Loucy (cell line): ENCODE measurements around the gene TTK.

Experiments used
- H2AFZ ChIP-seq: fragments of 200-600 bp; sonication (generic); 2 replicates; pipeline ENCODE4 v1.6.0; 2016; ENCODE audit warnings: antibody characterized with exemption, mild to moderate bottlenecking, low read length, moderate library complexity
- H3F3A ChIP-seq: fragments of 200-600 bp; 2 replicates; pipeline ENCODE4 v1.6.0; 2016; ENCODE audit warnings: antibody characterized with exemption, low read depth, mild to moderate bottlenecking
- H3K27me3 ChIP-seq: fragments of 200-600 bp; sonication (generic); 2 replicates; pipeline ENCODE4 v1.6.1; 2014; ENCODE audit warnings: low read length, mild to moderate bottlenecking; ENCODE audit not compliant: insufficient read depth, poor library complexity, severe bottlenecking
- H3K36me3 ChIP-seq: fragments of 200-600 bp; sonication (generic); 2 replicates; pipeline ENCODE4 v1.6.1; 2016; ENCODE audit warnings: low read length; ENCODE audit not compliant: insufficient read depth
- H3K4me1 ChIP-seq: fragments of 200-600 bp; sonication (generic); 2 replicates; pipeline ENCODE4 v1.5.1; 2014; ENCODE audit warnings: low read length, mild to moderate bottlenecking; ENCODE audit not compliant: insufficient read depth, poor library complexity, severe bottlenecking
- H3K4me2 ChIP-seq: fragments of 200-600 bp; sonication (generic); 2 replicates; pipeline ENCODE4 v1.6.0; 2014; ENCODE audit warnings: antibody characterized with exemption, low read length, low read depth, mild to moderate bottlenecking; ENCODE audit not compliant: poor library complexity, severe bottlenecking
- H3K4me3 ChIP-seq: fragments of 200-600 bp; sonication (generic); 2 replicates; pipeline ENCODE4 v1.5.1; 2014; ENCODE audit warnings: low read length, mild to moderate bottlenecking, mixed read lengths; ENCODE audit not compliant: poor library complexity, severe bottlenecking
- H3K79me2 ChIP-seq: fragments of 200-600 bp; sonication (generic); 2 replicates; pipeline ENCODE4 v1.6.1; 2014; ENCODE audit warnings: low read length; ENCODE audit not compliant: insufficient read depth
- H3K9ac ChIP-seq: fragments of 200-600 bp; sonication (generic); 2 replicates; pipeline ENCODE4 v1.6.0; 2014; ENCODE audit warnings: mild to moderate bottlenecking, low read depth, low read length, moderate library complexity; ENCODE audit not compliant: poor library complexity, severe bottlenecking
- H3K9me2 ChIP-seq: fragments of 200-600 bp; sonication (generic); replicated peaks from 2 replicates; pipeline ENCODE4 v1.6.1; 2016; ENCODE audit warnings: low read depth, low read length, mixed read lengths
- H3K9me3 ChIP-seq: fragments of 200-600 bp; sonication (generic); 2 replicates; pipeline ENCODE4 v1.6.1; 2014; ENCODE audit warnings: mild to moderate bottlenecking, antibody characterized with exemption, low read length, low read depth; ENCODE audit not compliant: insufficient read depth
- H4K20me1 ChIP-seq: fragments of 200-600 bp; sonication (generic); 2 replicates; pipeline ENCODE4 v1.6.0; 2014; ENCODE audit warnings: antibody characterized with exemption, low read length, mild to moderate bottlenecking; ENCODE audit not compliant: insufficient read depth, poor library complexity, severe bottlenecking
- CTCF ChIP-seq: fragments of 200-600 bp; sonication (generic); conservative IDR thresholded peaks from 2 replicates; pipeline ENCODE4 v1.5.1; 2014; ENCODE audit warnings: mild to moderate bottlenecking, antibody characterized with exemption, low read length
- EZH2phosphoT487 ChIP-seq: fragments of 200-600 bp; IDR thresholded peaks from 2 replicates; pipeline ENCODE4 v1.6.1; 2018; ENCODE audit warnings: antibody characterized with exemption, mild to moderate bottlenecking, moderate library complexity, borderline replicate concordance

The TTK gene

DNA sequence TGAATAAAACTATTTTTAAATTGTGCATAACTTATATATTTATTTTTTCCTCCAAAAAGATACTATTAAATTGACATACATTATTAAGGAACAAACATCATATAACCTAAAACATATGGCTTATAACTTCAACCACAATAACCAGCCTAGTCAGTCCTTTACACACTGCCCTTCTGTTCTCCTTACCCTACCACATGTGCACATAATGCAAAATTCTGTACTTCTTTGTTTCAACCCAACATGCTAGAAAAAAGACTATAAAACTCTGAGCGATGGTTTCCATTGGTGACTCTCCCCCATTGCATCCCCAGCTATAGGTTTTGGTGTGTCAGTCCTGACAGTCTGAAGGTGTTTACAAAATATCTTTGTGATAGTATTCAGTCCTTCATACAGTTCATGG lies 14.8 kb upstream of the TTK start:
- Histone ChIP-seq H3K4me3 (no peak overlapping the region), H4K20me1 (no peaks in the 10 kb centered on the region), H3K4me1 (peaks cover 6% of the 10 kb centered on the region), H3K9me2 (no peaks in the 10 kb centered on the region), H3K9ac (no peak overlapping the region), H3K9me3 (no peaks in the 10 kb centered on the region), H3F3A (no peaks in the 10 kb centered on the region), H3K27me3 (no peaks in the 10 kb centered on the region), H3K4me2 (no peak overlapping the region), H3K36me3 (no peaks in the 10 kb centered on the region), H3K79me2 (no peaks in the 10 kb centered on the region), H2AFZ (no peak overlapping the region)
- TF ChIP-seq EZH2phosphoT487 = no peak
- TF ChIP-seq CTCF = no peak

GRCh38 chr6:79993012-79993910 lies 11.2 kb upstream of the TTK start:
- no peak overlapping the region for H3K4me3 ChIP-seq
- H3K36me3 ChIP-seq = no peaks in the 10 kb centered on the region
- no peak overlapping the region for H2AFZ ChIP-seq
- no peak overlapping the region for H3K4me2 ChIP-seq
- H3K9me3 ChIP-seq = no peaks in the 10 kb centered on the region
- no peaks in the 10 kb centered on the region for H3K9me2 ChIP-seq
- H3K79me2 ChIP-seq = no peaks in the 10 kb centered on the region
- H4K20me1 ChIP-seq = no peaks in the 10 kb centered on the region
- H3K4me1 ChIP-seq = no peaks in the 10 kb centered on the region
- no peaks in the 10 kb centered on the region for H3F3A ChIP-seq
- no peaks in the 10 kb centered on the region for H3K27me3 ChIP-seq
- no peak overlapping the region for H3K9ac ChIP-seq
- no peak for TF ChIP-seq EZH2phosphoT487
- TF ChIP-seq CTCF = no peak

DNA sequence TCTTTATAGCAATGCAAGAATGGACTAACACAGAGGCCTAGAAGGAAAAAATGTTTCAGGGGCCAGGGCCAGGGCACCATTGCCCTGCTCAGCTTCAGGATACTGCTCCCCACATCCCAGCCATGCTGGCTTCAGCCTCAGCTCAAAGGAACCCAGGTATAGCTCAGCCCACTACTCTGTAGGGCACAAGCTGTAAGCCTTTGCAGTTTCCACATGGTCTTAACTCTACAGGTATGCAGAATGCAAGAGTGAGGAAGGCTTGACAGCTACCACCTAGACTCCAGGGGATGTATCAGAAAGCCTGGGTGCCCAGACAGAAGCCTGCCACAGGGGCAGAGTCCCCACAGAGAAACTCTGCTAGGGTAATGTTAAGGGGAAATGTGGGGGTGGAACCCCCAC lies 10.5 kb upstream of the TTK start:
- no peak overlapping the region for H3K4me3 ChIP-seq
- H3K4me2 ChIP-seq = no peak overlapping the region
- H3K9ac ChIP-seq = no peak overlapping the region
- TF ChIP-seq CTCF (no peak), EZH2phosphoT487 (no peak)
- H3K9me2 ChIP-seq = no peaks in the 10 kb centered on the region
- H3F3A ChIP-seq = no peaks in the 10 kb centered on the region
- no peaks in the 10 kb centered on the region for H3K79me2 ChIP-seq
- no peaks in the 10 kb centered on the region for H3K9me3 ChIP-seq
- no peaks in the 10 kb centered on the region for H3K27me3 ChIP-seq
- no peaks in the 10 kb centered on the region for H3K36me3 ChIP-seq
- H3K4me1 ChIP-seq = no peaks in the 10 kb centered on the region
- H4K20me1 ChIP-seq = no peaks in the 10 kb centered on the region
- no peak overlapping the region for H2AFZ ChIP-seq
